Keratinocyte (primary cell): Measurements from ENCODE around the gene ARL15.

Source experiments
- EZH2 ChIP-seq: IDR thresholded peaks from one replicate; pipeline ENCODE4 v1.6.1; 2012; ENCODE audit warnings: inconsistent platforms, mild to moderate bottlenecking, low read length, moderate library complexity
- TF ChIP-seq, protein P1 (sequence below), 3 experiments: IDR thresholded peaks in 1 of 3; conservative IDR thresholded peaks in 1 of 3; optimal IDR thresholded peaks in 1 of 3; 2 replicates in 2 of 3; 3 replicates in 1 of 3; pipeline versions ENCODE3 to v1.5.1; 2011; ENCODE audit warnings: low read length in 3 of 3, mild to moderate bottlenecking in 3 of 3, moderate library complexity in 2 of 3, control low read depth in 1 of 3, inconsistent platforms in 1 of 3; ENCODE audit not compliant: insufficient read depth in 2 of 3; ENCODE audit errors: extremely low read depth in 1 of 3

DNA sequence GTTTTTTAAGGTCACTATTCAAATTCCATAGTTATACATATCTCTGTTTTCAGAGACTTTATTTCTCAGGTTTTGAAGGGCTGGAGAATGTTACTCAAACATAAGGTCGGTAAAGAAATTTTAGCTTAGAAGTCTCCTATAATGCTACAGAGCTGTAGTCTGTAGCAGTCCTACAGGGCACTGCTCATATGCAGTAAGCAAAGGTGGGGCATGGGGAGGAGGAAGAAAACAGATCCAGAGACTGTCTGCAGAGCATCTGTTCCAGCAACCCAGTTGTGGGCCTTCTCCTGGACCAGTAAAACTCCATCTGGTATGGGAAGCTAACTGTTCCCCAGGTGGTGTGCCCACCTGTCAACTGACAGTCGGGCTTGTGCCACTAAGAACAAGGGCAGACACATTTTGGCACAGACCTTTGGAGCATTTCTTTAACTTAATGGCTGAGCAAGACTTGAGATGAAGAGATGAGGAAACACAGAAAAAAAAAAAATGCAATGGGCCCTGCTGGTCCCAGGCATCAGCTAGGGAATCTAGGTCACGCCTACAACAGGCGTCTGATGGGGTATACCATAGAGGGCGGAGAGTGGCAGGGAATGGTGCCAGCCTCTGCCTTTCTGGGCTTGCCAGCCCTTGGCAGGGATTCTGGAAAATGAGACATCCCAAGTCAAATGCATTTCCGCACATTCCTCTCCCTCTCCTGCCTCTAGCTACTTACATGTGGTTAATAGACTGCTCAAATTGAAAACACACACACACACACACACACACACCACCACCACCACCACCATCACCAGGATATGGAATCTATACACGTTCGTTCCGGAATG lies 218.9 kb downstream of the ARL15 start:
- TF ChIP-seq, protein P1, sequence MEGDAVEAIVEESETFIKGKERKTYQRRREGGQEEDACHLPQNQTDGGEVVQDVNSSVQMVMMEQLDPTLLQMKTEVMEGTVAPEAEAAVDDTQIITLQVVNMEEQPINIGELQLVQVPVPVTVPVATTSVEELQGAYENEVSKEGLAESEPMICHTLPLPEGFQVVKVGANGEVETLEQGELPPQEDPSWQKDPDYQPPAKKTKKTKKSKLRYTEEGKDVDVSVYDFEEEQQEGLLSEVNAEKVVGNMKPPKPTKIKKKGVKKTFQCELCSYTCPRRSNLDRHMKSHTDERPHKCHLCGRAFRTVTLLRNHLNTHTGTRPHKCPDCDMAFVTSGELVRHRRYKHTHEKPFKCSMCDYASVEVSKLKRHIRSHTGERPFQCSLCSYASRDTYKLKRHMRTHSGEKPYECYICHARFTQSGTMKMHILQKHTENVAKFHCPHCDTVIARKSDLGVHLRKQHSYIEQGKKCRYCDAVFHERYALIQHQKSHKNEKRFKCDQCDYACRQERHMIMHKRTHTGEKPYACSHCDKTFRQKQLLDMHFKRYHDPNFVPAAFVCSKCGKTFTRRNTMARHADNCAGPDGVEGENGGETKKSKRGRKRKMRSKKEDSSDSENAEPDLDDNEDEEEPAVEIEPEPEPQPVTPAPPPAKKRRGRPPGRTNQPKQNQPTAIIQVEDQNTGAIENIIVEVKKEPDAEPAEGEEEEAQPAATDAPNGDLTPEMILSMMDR (optimal IDR thresholded peaks at IDR 0.05 in 1 of 3, IDR thresholded peaks at IDR 0.05 in 1 of 3, conservative IDR thresholded peaks at IDR 0.05 in 1 of 3; ENCODE audit: extremely low read depth in 1 of 3, insufficient read depth in 2 of 3, low read length in 3 of 3) = no peak
- no peak for TF ChIP-seq EZH2
